Activated T-helper 1 cell treated with Interleukin-2 at 50 U/mL for 16 hours (primary cell): ENCODE measurements around the gene DGAT2.
"Not testable (repeated sequence)": the region's sequence is repeated elsewhere in the genome, so short reads cannot be mapped to it uniquely, and the experiment has no call there.

Experiments used
- DNase-seq: peaks from one replicate; pipeline ENCODE4 v3.0.0-alpha.2; 2020; ENCODE audit warnings: low read depth

Gene DGAT2

DNA sequence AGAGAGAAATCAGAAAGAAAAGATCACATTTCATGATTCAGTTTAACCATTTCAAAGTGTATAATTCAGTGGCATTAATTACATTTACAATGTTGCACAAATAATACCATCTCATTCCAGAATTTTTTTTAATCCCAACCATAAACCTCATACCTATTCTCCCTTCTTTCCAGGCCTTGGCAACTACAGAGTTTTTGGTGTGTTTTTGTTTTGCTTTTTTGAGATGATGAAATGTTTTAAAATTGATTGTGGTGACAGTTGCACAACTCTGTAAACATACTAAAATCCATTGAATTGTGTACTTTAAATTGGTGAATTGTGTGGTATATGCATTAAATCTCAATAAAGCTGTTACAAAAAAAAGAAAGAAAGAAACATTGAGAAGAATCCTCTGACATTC lies 13.6 kb upstream of the DGAT2 start:
- not testable (repeated sequence) for DNase-seq

DNA sequence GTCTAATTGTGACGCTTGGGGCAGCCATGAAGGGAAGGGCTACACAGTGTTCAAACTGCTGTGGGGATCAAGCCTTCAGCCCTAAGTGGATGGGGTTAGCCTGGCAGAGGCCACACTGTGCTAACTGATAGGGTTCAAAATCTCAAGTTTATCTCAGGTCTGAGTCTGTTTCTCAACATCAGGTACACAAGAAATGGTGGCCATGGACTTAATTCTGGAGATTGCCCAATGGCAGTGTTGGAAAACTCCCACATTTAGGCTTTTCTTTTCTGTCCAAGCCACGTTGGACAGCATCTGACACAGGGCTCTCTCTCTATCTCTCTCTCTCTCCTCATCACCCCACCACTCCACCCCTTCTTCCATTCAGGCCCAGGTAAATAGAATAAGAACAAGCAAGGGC lies 10.9 kb upstream of the DGAT2 start:
- DNase-seq: no peak

DNA sequence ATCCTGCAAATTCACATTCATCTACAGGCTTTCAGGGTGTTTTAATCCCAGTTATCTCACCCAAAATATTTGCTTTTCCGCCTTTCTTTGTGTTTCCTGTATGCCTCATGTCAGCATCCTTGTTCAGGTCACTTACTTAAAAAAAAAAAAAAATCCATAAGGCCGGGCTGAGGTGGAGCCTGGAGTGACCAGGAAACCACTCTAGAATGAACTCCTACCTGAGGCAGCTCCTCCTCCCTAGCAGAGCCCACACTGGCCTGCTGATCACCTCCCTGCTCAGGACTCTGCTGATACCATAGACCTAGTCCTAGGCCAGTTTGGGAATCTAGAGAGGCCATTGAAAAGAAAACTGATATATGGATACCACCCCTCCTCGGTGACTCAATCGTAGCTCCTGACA lies 8.7 kb upstream of the DGAT2 start:
- no peak for DNase-seq

- DNase-seq: no peak
Observed at GRCh38 chr11:75760243-75760642, 8.3 kb upstream of the DGAT2 start.

DNA sequence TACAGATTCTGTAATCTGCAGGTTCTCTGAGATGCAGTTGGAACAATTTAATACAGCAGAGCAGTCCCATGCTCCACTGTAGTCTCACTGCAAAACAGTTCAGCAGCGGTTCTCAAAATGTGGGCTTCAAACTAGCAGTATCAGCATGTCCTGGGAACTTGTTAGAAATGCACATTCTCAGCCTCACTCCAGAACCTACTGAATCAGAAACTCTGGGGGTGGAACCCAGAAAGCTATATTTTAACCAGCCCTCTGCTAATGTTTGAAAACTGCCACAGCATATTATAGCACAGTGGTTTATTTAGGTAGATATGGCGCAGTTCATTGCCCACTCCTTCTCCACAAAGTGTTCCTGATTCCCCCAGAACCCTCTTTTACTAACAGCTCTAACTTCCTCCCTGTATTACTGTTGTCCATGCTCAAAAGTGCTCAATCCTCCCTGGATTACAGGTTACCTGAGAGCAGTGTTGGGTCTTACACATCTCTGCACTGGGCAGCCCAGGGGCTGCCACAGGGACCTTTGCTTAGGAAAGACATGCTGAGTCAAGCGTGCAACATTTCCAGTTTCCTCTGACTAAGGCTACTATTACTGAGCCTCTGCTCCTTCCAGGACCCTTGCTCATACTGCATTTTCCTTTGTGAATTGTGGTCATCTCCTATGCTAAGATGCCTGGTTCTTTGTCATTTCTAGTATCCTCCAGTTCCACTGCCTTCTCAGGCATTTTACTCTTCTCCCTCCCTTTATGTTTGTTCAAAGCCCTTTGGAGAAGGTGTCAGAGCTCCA lies 7.7 kb upstream of the DGAT2 start:
- DNase-seq: no peak

- no peak for DNase-seq
Observed at GRCh38 chr11:75762158-75762557, 6.4 kb upstream of the DGAT2 start.

- DNase-seq: no peak
Observed at GRCh38 chr11:75762885-75763284, 5.7 kb upstream of the DGAT2 start.

DNA sequence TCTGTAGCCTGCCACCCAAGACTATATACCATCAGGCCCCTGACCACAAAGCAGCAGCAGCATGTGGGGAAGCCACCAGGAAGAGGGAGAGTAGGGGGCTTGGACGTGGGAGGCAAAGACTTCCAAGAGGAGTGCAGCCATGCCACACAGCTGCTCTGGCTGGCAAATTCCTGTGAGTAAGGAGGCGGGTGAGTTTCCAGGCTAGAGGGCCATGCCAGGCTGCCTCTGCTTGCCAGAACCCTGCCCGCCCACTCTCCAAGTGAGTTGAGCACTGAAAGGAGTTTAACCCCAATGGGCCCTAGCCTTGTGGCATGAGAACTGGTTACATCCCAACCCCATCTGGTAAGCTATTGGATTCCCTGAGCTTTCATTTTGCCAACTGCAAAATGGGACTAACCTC lies 4.7 kb upstream of the DGAT2 start:
- no peak for DNase-seq

GRCh38 chr11:75765116-75765515 lies 3.5 kb upstream of the DGAT2 start:
- DNase-seq: no peak

- DNase-seq: no peak
Observed at GRCh38 chr11:75766443-75767227, 1.9 kb upstream of the DGAT2 start.

DNA sequence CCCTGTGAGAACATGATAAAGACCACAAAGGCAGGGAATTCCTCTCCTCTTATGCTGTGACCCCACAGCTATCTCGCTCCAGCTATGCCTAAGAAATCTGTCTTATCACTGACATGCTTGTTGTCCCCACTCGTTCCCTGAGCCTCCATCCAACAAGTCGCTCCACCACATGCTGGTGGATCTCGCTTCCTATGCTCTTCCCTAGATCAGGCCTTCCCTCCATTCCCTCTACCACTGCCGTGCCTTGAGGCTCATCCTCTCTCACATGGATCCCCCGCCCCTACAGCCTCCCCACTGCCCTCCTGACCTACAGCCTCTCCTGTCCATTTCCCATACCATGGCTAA lies 1.4 kb upstream of the DGAT2 start:
- no peak for DNase-seq

DNA sequence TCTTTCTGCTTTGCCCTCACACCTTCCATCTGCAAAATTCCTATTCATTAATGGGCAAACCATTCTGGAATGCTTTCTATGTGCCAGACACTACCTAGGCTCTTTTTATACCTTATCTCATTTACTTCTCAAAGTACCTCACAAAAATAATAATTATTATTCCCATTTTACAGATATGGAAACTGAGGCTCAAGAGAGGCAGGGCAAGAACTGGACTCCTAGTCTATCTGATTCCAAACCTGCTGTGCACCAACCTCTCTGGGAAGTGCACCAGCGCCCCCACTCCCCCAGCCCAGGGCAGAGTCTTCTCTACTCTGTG lies 826 bp upstream of the DGAT2 start:
- no peak for DNase-seq

DNA sequence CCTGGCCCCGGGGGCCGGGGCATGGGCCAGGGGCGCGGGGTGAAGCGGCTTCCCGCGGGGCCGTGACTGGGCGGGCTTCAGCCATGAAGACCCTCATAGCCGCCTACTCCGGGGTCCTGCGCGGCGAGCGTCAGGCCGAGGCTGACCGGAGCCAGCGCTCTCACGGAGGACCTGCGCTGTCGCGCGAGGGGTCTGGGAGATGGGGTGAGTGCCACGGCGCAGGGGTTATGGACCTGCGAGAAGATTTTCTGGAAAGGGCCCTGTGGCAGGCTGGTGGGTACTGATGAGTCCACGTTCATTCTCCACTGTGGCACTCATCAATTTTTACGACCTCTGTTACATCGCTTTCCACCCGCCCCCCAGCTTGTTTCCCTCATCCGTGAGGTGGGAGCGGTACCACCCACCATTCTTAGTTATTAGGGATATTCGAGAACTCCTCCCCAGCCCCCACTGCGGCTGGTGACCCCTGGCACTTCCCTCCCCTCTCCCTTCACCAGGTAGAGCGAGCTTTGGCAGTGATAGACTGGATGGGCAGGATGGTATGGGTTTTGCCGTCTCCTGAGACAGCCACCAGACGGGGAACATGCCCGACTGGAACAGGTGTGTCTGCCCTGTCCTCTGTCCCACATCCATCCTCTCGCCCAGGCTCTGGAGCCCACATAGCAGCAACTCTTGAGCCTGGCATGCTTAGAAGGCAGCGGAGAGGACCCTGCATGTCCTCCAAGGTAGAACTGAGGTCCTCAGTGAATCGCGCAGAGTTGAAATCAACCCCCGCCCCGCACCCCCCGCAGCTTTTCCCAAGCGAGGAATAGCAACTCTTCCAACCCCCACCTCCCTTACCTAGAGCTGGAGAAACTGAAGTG lies 562 bp downstream of the DGAT2 start:
- DNase-seq: no peak

- DNase-seq: no peak
Observed at GRCh38 chr11:75770102-75770501, 1.5 kb downstream of the DGAT2 start.

- no peak for DNase-seq
Observed at GRCh38 chr11:75771646-75772410, 3.2 kb downstream of the DGAT2 start.

DNA sequence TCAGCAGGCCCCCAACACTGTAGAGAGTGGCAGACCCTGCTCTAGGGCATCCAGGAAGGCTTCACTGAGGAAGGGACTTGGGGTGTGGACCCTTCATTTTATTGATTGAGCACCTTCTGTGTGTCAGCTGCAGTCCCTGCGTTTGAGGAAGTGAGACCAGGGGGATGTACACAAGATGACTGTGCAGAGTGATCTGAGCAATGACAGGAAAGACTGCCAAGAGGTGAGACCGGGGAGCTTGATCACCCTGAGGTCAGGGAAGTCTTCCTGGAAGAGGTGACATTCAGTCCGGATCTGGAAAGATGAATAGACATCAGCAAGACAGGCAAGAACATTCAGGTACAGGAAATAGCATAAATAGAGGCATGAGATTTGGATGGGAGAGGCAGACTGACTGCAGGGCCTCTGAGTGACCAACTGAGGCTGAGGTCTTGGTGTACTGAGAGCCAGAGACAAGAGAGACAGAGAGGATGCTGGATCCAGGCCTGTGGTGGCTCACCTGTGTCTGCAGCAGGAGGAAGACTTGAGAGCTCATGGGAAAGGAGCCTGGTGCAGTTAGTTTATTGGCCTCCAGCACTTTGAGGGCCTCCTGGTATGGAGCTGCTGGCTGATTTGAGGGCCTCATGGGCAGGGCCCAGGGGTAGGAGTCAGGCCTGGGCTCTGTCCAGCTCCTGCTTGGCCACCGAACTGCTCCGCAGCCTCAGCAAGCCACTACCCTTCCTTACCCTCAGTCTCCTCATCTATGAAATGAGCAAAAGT lies 5.2 kb downstream of the DGAT2 start:
- DNase-seq: no peak

DNA sequence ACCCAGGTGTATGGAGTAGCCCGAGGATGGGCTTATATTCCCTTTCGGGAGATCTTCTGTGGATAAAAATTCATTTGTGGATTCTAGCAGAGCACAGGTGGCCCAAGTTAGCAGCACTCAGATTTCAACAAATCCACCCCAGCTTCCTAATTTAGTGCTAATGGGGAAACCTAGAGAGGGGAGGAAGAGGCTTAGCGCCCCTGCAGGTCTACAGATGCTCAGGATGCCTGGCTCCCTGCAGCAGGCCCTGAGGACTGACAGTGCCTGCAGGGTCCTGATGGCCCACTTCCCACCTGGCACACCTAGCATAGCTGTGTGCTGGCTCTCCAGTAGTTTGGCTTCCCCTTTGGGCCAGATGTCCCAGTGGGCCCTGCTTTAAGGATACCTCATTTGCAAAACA lies 6.5 kb downstream of the DGAT2 start:
- DNase-seq: no peak

DNA sequence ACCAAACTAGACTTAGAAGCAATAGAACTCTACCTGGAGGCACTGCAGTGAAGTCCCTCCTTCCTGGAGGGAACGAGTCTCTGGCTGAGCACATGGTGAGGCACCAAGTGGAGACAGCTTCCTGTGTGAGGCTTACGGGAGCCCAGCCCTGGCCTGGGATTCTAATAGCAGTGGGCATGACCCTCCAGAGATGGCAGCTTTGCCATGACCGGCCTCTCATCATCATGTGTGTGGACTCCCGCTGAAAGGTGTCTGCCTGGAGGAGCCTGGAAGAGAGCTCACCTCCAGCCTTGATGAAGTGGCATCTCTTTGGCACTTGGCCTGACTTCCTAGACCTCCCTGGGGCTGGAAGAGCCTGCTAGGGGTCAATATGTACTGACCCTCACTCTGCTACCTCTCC lies 8.0 kb downstream of the DGAT2 start:
- DNase-seq: no peak

DNA sequence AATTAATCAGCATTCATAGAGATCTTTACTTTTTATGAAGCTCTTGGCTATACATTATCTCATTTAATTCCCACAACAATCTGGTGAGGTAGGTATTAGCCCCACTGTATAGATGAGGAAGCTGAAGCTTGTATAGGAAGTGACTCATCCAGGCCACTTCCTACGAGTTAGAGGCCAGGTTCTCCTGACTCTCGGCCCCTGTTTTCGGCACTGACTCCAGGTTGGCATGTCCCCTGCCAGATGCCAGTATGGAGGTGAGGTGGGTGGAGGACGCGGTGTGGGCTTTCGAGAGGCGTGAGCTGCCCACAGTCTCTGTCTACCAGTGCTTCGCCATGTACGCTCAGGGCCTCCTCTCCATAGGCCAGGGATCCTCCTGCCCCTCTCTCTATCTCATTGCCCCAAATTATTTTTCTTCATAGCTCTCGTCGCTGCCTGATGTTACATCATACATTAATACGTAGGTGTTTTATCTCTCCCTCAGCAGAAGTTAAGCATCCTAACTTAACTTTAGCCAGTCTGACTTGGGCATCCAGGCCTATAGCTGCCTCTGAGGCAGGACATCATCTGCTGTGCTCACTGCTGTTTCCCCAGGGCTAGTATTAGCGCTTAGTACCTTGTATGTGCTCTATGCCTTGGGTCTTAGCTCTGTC lies 9.0 kb downstream of the DGAT2 start:
- DNase-seq: no peak

GRCh38 chr11:75778962-75779361 lies 10.4 kb downstream of the DGAT2 start:
- no peak for DNase-seq

GRCh38 chr11:75779960-75780359 lies 11.4 kb downstream of the DGAT2 start:
- no peak for DNase-seq
